Measurements from ENCODE around the gene FOXQ1. TPM values are rescaled to one million over a fixed set of nuclear protein-coding genes. Genes with fewer than 3 reads are reported as not detected.
A peak's percentile ranks its signal among the peaks of the same experiment; 100 is the strongest.

FOXQ1 gene
- total and polyA plus RNA-seq, 2 of the 13 experiments (the other 11 are each of a cell fraction or from before 2014, with no cell fraction given) = 35.2 to 39.8 TPM

DNA sequence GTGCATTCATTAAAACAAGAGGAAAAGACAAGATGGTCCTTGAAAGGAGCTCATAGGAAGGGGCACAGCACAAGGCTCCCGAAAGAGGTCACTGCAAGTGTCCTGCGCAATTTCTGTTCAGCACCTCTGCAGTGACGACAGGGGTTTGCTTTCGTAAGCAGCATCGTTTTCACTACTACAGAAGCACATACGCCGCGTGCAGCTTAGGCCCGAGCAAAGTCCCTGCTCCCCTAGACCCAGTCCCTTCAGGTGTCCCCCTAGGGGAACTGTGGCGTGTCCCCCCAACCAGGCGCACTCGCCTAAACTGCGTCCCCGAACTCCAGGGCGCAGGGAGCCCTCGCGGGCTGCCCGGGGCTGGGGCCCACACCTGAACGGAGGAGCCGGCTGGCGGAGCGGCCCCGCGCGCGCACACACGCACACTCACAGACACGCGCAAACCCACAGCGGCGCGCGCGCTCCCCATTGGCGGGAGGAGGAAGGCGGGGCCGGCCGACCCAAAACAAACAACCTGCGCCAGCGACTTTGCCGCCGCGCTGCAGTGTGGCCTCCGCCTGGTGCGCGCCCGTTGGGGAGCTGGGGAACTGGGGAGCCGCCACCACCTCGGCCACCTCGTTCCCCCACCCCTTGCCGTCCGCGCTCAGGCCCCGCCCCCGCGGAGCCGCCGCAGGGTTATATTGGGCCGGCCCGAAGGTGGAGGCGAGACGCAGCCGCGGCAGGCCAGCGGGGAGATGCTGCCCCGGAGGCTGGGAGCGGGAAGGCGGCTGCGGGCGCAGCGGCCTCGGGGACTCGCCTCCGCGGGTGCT is at the start of gene FOXQ1 (continued):
- TF ChIP-seq, protein P1, sequence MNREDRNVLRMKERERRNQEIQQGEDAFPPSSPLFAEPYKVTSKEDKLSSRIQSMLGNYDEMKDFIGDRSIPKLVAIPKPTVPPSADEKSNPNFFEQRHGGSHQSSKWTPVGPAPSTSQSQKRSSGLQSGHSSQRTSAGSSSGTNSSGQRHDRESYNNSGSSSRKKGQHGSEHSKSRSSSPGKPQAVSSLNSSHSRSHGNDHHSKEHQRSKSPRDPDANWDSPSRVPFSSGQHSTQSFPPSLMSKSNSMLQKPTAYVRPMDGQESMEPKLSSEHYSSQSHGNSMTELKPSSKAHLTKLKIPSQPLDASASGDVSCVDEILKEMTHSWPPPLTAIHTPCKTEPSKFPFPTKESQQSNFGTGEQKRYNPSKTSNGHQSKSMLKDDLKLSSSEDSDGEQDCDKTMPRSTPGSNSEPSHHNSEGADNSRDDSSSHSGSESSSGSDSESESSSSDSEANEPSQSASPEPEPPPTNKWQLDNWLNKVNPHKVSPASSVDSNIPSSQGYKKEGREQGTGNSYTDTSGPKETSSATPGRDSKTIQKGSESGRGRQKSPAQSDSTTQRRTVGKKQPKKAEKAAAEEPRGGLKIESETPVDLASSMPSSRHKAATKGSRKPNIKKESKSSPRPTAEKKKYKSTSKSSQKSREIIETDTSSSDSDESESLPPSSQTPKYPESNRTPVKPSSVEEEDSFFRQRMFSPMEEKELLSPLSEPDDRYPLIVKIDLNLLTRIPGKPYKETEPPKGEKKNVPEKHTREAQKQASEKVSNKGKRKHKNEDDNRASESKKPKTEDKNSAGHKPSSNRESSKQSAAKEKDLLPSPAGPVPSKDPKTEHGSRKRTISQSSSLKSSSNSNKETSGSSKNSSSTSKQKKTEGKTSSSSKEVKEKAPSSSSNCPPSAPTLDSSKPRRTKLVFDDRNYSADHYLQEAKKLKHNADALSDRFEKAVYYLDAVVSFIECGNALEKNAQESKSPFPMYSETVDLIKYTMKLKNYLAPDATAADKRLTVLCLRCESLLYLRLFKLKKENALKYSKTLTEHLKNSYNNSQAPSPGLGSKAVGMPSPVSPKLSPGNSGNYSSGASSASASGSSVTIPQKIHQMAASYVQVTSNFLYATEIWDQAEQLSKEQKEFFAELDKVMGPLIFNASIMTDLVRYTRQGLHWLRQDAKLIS (CRISPR knock-in tag; IDR thresholded peaks at IDR 0.05) = no peak
- no peak; the same call in 1 of the 2 replicates for TF ChIP-seq JUN (CRISPR knock-in tag; IDR thresholded peaks at IDR 0.05)
- TF ChIP-seq KDM3A (CRISPR knock-in tag; IDR thresholded peaks at IDR 0.05; ENCODE audit: low read depth) = peak; percentile 98
- TF ChIP-seq U2AF2 (IDR thresholded peaks at IDR 0.05; ENCODE audit: low read depth, low read length) = peak; percentile 29; the same call in 1 of the 2 replicates
- TF ChIP-seq ZNF510 (CRISPR knock-in tag; IDR thresholded peaks at IDR 0.05; ENCODE audit: low read depth) = peak; percentile 28; the same call in 1 of the 2 replicates
- peak; percentile 40; the same call in 1 of the 2 replicates for TF ChIP-seq SP2 (CRISPR knock-in tag; IDR thresholded peaks at IDR 0.05)
- peak; percentile 88 for TF ChIP-seq KAT7 (CRISPR knock-in tag; IDR thresholded peaks at IDR 0.05; ENCODE audit: borderline replicate concordance)
- TF ChIP-seq U2AF1 (optimal IDR thresholded peaks at IDR 0.05; ENCODE audit: low read depth, low read length) = peak; percentile 82
- TF ChIP-seq, protein P2, sequence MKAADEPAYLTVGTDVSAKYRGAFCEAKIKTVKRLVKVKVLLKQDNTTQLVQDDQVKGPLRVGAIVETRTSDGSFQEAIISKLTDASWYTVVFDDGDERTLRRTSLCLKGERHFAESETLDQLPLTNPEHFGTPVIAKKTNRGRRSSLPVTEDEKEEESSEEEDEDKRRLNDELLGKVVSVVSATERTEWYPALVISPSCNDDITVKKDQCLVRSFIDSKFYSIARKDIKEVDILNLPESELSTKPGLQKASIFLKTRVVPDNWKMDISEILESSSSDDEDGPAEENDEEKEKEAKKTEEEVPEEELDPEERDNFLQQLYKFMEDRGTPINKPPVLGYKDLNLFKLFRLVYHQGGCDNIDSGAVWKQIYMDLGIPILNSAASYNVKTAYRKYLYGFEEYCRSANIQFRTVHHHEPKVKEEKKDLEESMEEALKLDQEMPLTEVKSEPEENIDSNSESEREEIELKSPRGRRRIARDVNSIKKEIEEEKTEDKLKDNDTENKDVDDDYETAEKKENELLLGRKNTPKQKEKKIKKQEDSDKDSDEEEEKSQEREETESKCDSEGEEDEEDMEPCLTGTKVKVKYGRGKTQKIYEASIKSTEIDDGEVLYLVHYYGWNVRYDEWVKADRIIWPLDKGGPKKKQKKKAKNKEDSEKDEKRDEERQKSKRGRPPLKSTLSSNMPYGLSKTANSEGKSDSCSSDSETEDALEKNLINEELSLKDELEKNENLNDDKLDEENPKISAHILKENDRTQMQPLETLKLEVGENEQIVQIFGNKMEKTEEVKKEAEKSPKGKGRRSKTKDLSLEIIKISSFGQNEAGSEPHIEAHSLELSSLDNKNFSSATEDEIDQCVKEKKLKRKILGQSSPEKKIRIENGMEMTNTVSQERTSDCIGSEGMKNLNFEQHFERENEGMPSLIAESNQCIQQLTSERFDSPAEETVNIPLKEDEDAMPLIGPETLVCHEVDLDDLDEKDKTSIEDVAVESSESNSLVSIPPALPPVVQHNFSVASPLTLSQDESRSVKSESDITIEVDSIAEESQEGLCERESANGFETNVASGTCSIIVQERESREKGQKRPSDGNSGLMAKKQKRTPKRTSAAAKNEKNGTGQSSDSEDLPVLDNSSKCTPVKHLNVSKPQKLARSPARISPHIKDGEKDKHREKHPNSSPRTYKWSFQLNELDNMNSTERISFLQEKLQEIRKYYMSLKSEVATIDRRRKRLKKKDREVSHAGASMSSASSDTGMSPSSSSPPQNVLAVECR (CRISPR knock-in tag; IDR thresholded peaks at IDR 0.05; ENCODE audit: borderline replicate concordance) = peak; percentile 88
- TF ChIP-seq, protein P3, sequence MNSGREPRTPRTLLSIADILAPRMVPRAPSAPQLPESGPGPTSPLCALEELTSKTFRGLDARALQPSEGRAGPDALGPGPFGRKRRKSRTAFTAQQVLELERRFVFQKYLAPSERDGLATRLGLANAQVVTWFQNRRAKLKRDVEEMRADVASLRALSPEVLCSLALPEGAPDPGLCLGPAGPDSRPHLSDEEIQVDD (CRISPR knock-in tag; IDR thresholded peaks at IDR 0.05; ENCODE audit: borderline replicate concordance) = no peak; the same call in 1 of the 2 replicates
- TF ChIP-seq ZNF616 (CRISPR knock-in tag; IDR thresholded peaks at IDR 0.05; ENCODE audit: low read depth) = peak; percentile 24; the same call in 1 of the 2 replicates
- TF ChIP-seq ZNF10 (CRISPR knock-in tag; IDR thresholded peaks at IDR 0.05; ENCODE audit: borderline replicate concordance, low read depth) = no peak
- peak; percentile 50 for TF ChIP-seq CEBPG (CRISPR knock-in tag; IDR thresholded peaks at IDR 0.05)
- TF ChIP-seq, protein P4, sequence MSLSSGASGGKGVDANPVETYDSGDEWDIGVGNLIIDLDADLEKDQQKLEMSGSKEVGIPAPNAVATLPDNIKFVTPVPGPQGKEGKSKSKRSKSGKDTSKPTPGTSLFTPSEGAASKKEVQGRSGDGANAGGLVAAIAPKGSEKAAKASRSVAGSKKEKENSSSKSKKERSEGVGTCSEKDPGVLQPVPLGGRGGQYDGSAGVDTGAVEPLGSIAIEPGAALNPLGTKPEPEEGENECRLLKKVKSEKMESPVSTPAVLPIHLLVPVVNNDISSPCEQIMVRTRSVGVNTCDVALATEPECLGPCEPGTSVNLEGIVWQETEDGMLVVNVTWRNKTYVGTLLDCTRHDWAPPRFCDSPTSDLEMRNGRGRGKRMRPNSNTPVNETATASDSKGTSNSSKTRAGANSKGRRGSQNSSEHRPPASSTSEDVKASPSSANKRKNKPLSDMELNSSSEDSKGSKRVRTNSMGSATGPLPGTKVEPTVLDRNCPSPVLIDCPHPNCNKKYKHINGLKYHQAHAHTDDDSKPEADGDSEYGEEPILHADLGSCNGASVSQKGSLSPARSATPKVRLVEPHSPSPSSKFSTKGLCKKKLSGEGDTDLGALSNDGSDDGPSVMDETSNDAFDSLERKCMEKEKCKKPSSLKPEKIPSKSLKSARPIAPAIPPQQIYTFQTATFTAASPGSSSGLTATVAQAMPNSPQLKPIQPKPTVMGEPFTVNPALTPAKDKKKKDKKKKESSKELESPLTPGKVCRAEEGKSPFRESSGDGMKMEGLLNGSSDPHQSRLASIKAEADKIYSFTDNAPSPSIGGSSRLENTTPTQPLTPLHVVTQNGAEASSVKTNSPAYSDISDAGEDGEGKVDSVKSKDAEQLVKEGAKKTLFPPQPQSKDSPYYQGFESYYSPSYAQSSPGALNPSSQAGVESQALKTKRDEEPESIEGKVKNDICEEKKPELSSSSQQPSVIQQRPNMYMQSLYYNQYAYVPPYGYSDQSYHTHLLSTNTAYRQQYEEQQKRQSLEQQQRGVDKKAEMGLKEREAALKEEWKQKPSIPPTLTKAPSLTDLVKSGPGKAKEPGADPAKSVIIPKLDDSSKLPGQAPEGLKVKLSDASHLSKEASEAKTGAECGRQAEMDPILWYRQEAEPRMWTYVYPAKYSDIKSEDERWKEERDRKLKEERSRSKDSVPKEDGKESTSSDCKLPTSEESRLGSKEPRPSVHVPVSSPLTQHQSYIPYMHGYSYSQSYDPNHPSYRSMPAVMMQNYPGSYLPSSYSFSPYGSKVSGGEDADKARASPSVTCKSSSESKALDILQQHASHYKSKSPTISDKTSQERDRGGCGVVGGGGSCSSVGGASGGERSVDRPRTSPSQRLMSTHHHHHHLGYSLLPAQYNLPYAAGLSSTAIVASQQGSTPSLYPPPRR (CRISPR knock-in tag; IDR thresholded peaks at IDR 0.05; ENCODE audit: borderline replicate concordance) = peak; percentile 85; the same call in 1 of the 2 replicates
- TF ChIP-seq FOSL1 (CRISPR knock-in tag; IDR thresholded peaks at IDR 0.05; ENCODE audit: borderline replicate concordance) = no peak
